ENCODE measurements around the gene PARVB. TPM values are rescaled to one million over a fixed set of nuclear protein-coding genes. Genes with fewer than 3 reads are reported as not detected.
"Not testable (repeated sequence)": the region's sequence is repeated elsewhere in the genome, so short reads cannot be mapped to it uniquely, and the experiment has no call there.

Gene PARVB
- polyA plus RNA-seq, 1 experiment, result 49.5 TPM

- H3K27ac ChIP-seq (ENCODE audit: low read depth, low read length), result no peak overlapping the region
- CTCF ChIA-PET, result no interaction called here
- TF ChIP-seq CTCF (IDR thresholded peaks at IDR 0.05; ENCODE audit: low read depth, low read length), result no peak
These were observed 11.9 kb upstream of the PARVB start for GRCh38 chr22:44012162-44012561.

GRCh38 chr22:44012591-44012990 is 11.5 kb upstream of the PARVB start:
- CTCF ChIA-PET, result interaction anchor here (0.6 kb wide), 2 partner anchors 19 to 80 kb away, joined by 3 read pairs; no protein-coding TSS in a partner anchor
- no peaks in the 10 kb centered on the region for H3K27me3 ChIP-seq (ENCODE audit: control insufficient read depth, insufficient read depth, low read length)
- H3K4me3 ChIP-seq (ENCODE audit: low read depth, low read length), result no peak overlapping the region
- no peak for TF ChIP-seq CTCF (IDR thresholded peaks at IDR 0.05; ENCODE audit: low read depth, low read length)
- no peaks in the 10 kb centered on the region for H3K9me3 ChIP-seq (ENCODE audit: control insufficient read depth, insufficient read depth, low read length)
- POLR2A ChIA-PET, result no interaction called here
- DNase-seq (ENCODE audit: low read depth, low spot score), result no peak
- no peak overlapping the region for H3K27ac ChIP-seq (ENCODE audit: low read depth, low read length)

More at GRCh38 chr22:44012162-44012561, 11.9 kb upstream of the PARVB start:
- Histone ChIP-seq H3K9me3 (ENCODE audit: control insufficient read depth, insufficient read depth, low read length) (no peaks in the 10 kb centered on the region), H3K27me3 (ENCODE audit: control insufficient read depth, insufficient read depth, low read length) (no peaks in the 10 kb centered on the region), H3K4me3 (ENCODE audit: low read depth, low read length) (no peak overlapping the region)
- DNase-seq (ENCODE audit: low read depth, low spot score), result no peak
- POLR2A ChIA-PET, result no interaction called here

- POLR2A ChIA-PET, result no interaction called here
- no peak overlapping the region for H3K27ac ChIP-seq (ENCODE audit: low read depth, low read length)
- CTCF ChIA-PET, result interaction anchor here (0.7 kb wide), 1 partner anchor 21 kb away, joined by 3 read pairs; no protein-coding TSS in a partner anchor
- no peak for DNase-seq (ENCODE audit: low read depth, low spot score)
- no peaks in the 10 kb centered on the region for H3K27me3 ChIP-seq (ENCODE audit: control insufficient read depth, insufficient read depth, low read length)
- H3K4me3 ChIP-seq (ENCODE audit: low read depth, low read length), result no peak overlapping the region
- no peak for TF ChIP-seq CTCF (IDR thresholded peaks at IDR 0.05; ENCODE audit: low read depth, low read length)
- H3K9me3 ChIP-seq (ENCODE audit: control insufficient read depth, insufficient read depth, low read length), result no peaks in the 10 kb centered on the region
These were observed 9.9 kb upstream of the PARVB start for GRCh38 chr22:44014241-44014640.

- H3K9me3 ChIP-seq (ENCODE audit: control insufficient read depth, insufficient read depth, low read length); H3K4me3 ChIP-seq (ENCODE audit: low read depth, low read length); DNase-seq (ENCODE audit: low read depth, low spot score); H3K27me3 ChIP-seq (ENCODE audit: control insufficient read depth, insufficient read depth, low read length); H3K27ac ChIP-seq (ENCODE audit: low read depth, low read length); CTCF ChIA-PET; POLR2A ChIA-PET: not testable (repeated sequence)
These were observed 7.5 kb upstream of the PARVB start for GRCh38 chr22:44016586-44016985.

GRCh38 chr22:44018594-44018993 is 5.5 kb upstream of the PARVB start:
- no peaks in the 10 kb centered on the region for H3K9me3 ChIP-seq (ENCODE audit: control insufficient read depth, insufficient read depth, low read length)
- POLR2A ChIA-PET, result no interaction called here
- H3K4me3 ChIP-seq (ENCODE audit: low read depth, low read length), result no peak overlapping the region
- no peak overlapping the region for H3K27ac ChIP-seq (ENCODE audit: low read depth, low read length)
- CTCF ChIA-PET, result no interaction called here
- DNase-seq (ENCODE audit: low read depth, low spot score), result no peak
- no peaks in the 10 kb centered on the region for H3K27me3 ChIP-seq (ENCODE audit: control insufficient read depth, insufficient read depth, low read length)
- no peak for TF ChIP-seq CTCF (IDR thresholded peaks at IDR 0.05; ENCODE audit: low read depth, low read length)

- TF ChIP-seq CTCF (IDR thresholded peaks at IDR 0.05; ENCODE audit: low read depth, low read length), result no peak
- CTCF ChIA-PET, result no interaction called here
- POLR2A ChIA-PET, result no interaction called here
- DNase-seq (ENCODE audit: low read depth, low spot score), result no peak
- no peak overlapping the region for H3K27ac ChIP-seq (ENCODE audit: low read depth, low read length)
- no peaks in the 10 kb centered on the region for H3K9me3 ChIP-seq (ENCODE audit: control insufficient read depth, insufficient read depth, low read length)
- H3K27me3 ChIP-seq (ENCODE audit: control insufficient read depth, insufficient read depth, low read length), result no peaks in the 10 kb centered on the region
- H3K4me3 ChIP-seq (ENCODE audit: low read depth, low read length), result no peak overlapping the region
These were observed 4.7 kb upstream of the PARVB start for GRCh38 chr22:44019416-44019815.

Data from AG04450 (cell line).